Kidney epithelial cell (primary cell): Measurements from ENCODE around the gene SETDB1. TPM values are rescaled to one million over a fixed set of nuclear protein-coding genes. Genes with fewer than 3 reads are reported as not detected.

Source experiments
- DNase-seq: peaks from one replicate; pipeline ENCODE4 v3.0.0-alpha.2; 2010; ENCODE audit warnings: low read depth
- H3K27me3 ChIP-seq: 2 replicates; pipeline ENCODE4 v1.6.0; 2011; ENCODE audit warnings: low read length; ENCODE audit not compliant: control insufficient read depth, insufficient read depth
- H3K36me3 ChIP-seq: 2 replicates; pipeline ENCODE4 v1.5.1; 2011; ENCODE audit warnings: low read length; ENCODE audit not compliant: control insufficient read depth, insufficient read depth
- H3K4me3 ChIP-seq: 2 replicates; pipeline ENCODE4 v1.5.1; 2011; ENCODE audit warnings: low read depth, mild to moderate bottlenecking, control low read depth, low read length
- CTCF ChIP-seq: IDR thresholded peaks from 2 replicates; pipeline ENCODE4 v1.5.1; 2011; ENCODE audit warnings: mild to moderate bottlenecking, moderate library complexity, low read length, control low read depth, inconsistent platforms; ENCODE audit not compliant: insufficient read depth, poor library complexity, severe bottlenecking
- total RNA-seq: library from RNA; depleted of rRNA; stranded (reverse); fragments of >200 nt; gene quantifications from 2 replicates; pipeline ENCODE4 v1.2.3, GENCODE V29; 2015

The SETDB1 gene
- total RNA-seq, 1 donor from 2014 or later: 25.5 TPM

- peak overlapping the region; percentile 63 for H3K4me3 ChIP-seq
- DNase-seq: no peak
- H3K27me3 ChIP-seq: no peaks in the 10 kb centered on the region
- TF ChIP-seq CTCF: no peak
- no peaks in the 10 kb centered on the region for H3K36me3 ChIP-seq
Observed at GRCh38 chr1:150973836-150974579, 47.8 kb downstream of the SETDB1 start.

- Histone ChIP-seq H3K27me3 (no peaks in the 10 kb centered on the region), H3K4me3 (peak within 1 kb of the TSS; percentile 63), H3K36me3 (no peaks in the 10 kb centered on the region)
- TF ChIP-seq CTCF: no peak
- DNase-seq: no peak
Observed at GRCh38 chr1:150974580-150975478, 48.7 kb downstream of the SETDB1 start, which contains the start of gene CERS2. TSS of gene CERS2 (minus strand) at chr1:150974835. CDS start at chr1:150969090, 5,745 bp downstream.

GRCh38 chr1:150976401-150976821, 50.2 kb downstream of the SETDB1 start:
- Histone ChIP-seq H3K4me3 (no peak overlapping the region), H3K27me3 (no peaks in the 10 kb centered on the region), H3K36me3 (no peaks in the 10 kb centered on the region)
- DNase-seq: no peak
- TF ChIP-seq CTCF: no peak

GRCh38 chr1:150976879-150977694, 50.9 kb downstream of the SETDB1 start:
- no peak for TF ChIP-seq CTCF
- Histone ChIP-seq H3K4me3 (no peak overlapping the region), H3K27me3 (no peaks in the 10 kb centered on the region), H3K36me3 (no peaks in the 10 kb centered on the region)
- DNase-seq: peak; percentile 61

GRCh38 chr1:150979092-150980056, 53.2 kb downstream of the SETDB1 start:
- no peak for DNase-seq
- H3K4me3 ChIP-seq: no peak overlapping the region

More at GRCh38 chr1:150979092-150980056, 53.2 kb downstream of the SETDB1 start:
- H3K36me3 ChIP-seq: no peaks in the 10 kb centered on the region
- TF ChIP-seq CTCF: peak; percentile 100
- no peaks in the 10 kb centered on the region for H3K27me3 ChIP-seq
